OCI-LY7 (cell line): Measurements from ENCODE around the gene LHFPL2.
"Not testable (repeated sequence)": the region's sequence is repeated elsewhere in the genome, so short reads cannot be mapped to it uniquely, and the experiment has no call there.

Experiments used
- EZH2phosphoT487 ChIP-seq: fragments of 200-600 bp; sonication (generic); IDR thresholded peaks from 2 replicates; pipeline ENCODE4 v1.6.1; 2018; ENCODE audit warnings: low read depth, borderline replicate concordance, mild to moderate bottlenecking, mixed run types, antibody characterized with exemption, low read length, moderate library complexity, mixed read lengths
- TF ChIP-seq, protein P1 (sequence below): fragments of 200-600 bp; sonication (generic); conservative IDR thresholded peaks from 2 replicates; pipeline ENCODE4 v1.5.1; 2014; ENCODE audit warnings: mild to moderate bottlenecking, antibody characterized with exemption, low read length, moderate library complexity, mixed read lengths

DNA sequence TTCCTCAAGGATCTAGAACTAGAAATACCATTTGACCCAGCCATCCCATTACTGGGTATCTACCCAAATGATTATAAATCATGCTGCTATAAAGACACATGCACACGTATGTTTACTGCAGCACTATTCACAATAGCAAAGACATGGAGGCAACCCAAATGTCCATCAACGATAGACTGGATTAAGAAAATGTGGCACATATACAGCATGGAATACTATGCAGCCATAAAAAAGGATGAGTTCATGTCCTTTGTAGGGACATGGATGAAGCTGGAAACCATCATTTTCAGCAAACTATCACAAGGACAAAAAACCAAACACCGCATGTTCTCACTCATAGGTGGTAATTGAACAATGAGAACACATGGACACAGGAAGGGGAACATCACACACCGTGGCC lies 38.9 kb upstream of the LHFPL2 start:
- TF ChIP-seq, protein P1, sequence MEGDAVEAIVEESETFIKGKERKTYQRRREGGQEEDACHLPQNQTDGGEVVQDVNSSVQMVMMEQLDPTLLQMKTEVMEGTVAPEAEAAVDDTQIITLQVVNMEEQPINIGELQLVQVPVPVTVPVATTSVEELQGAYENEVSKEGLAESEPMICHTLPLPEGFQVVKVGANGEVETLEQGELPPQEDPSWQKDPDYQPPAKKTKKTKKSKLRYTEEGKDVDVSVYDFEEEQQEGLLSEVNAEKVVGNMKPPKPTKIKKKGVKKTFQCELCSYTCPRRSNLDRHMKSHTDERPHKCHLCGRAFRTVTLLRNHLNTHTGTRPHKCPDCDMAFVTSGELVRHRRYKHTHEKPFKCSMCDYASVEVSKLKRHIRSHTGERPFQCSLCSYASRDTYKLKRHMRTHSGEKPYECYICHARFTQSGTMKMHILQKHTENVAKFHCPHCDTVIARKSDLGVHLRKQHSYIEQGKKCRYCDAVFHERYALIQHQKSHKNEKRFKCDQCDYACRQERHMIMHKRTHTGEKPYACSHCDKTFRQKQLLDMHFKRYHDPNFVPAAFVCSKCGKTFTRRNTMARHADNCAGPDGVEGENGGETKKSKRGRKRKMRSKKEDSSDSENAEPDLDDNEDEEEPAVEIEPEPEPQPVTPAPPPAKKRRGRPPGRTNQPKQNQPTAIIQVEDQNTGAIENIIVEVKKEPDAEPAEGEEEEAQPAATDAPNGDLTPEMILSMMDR: not testable (repeated sequence)
- not testable (repeated sequence) for TF ChIP-seq EZH2phosphoT487
